ENCODE results near the gene CA10.

Gene CA10

DNA sequence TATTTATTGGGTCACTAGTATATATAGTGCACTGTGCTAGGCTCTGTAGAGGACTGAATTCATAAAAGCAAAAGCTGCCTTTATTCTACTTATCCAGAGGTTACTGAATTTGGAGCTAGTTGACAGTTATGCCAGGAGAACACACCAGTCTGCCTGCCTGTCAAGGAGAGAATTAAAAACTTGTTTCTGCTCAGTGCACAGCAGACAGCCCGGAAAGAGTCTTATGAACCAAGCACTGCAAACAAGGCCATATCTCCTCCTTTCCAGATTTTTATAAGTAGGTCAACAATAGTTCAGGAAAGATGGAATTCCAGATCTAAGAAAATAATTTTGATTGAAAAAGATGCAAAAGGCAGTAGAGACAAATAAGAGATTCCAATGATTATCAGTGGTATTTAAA is 267.8 kb downstream of the CA10 start:
- H3K27me3 ChIP-seq (replicated peaks; ENCODE audit: control insufficient read depth, insufficient read depth, low read length), result no peaks in the 10 kb centered on the region

DNA sequence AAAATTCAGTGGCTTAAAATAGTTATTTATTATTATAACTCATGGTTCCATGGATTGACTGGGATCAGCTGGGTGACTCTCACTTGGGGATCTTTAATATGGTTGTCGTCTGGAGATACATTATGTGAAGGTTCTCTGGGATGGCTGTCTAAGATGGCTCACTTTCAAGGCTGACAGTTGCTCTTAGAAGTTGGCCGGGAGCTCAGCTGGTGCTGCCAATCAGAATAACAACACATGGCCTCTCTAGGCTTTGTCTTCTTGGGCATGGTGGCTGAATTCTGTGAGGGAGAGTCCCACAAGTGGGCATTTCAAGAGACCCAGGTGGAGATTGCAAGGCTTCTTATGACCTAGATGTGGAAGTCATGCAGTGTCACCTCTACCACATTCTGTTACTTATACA is 269.7 kb downstream of the CA10 start:
- no peaks in the 10 kb centered on the region for H3K36me3 ChIP-seq (ENCODE audit: control insufficient read depth, insufficient read depth, low read length)
- no peaks in the 10 kb centered on the region for H3K27me3 ChIP-seq (replicated peaks; ENCODE audit: control insufficient read depth, insufficient read depth, low read length)
- DNase-seq (ENCODE audit: extremely low read depth, insufficient read length), result no peak
- no peak for TF ChIP-seq CTCF (IDR thresholded peaks at IDR 0.05; ENCODE audit: insufficient read depth, low read length, poor library complexity, severe bottlenecking)
- H3K4me3 ChIP-seq (replicated peaks; ENCODE audit: low read depth, low read length), result no peak overlapping the region

More for the DNA sequence above, 267.8 kb downstream of the CA10 start:
- TF ChIP-seq CTCF (IDR thresholded peaks at IDR 0.05; ENCODE audit: insufficient read depth, low read length, poor library complexity, severe bottlenecking), result no peak
- no peak for DNase-seq (ENCODE audit: extremely low read depth, insufficient read length)
- H3K4me3 ChIP-seq (replicated peaks; ENCODE audit: low read depth, low read length), result no peak overlapping the region
- no peaks in the 10 kb centered on the region for H3K36me3 ChIP-seq (ENCODE audit: control insufficient read depth, insufficient read depth, low read length)

DNA sequence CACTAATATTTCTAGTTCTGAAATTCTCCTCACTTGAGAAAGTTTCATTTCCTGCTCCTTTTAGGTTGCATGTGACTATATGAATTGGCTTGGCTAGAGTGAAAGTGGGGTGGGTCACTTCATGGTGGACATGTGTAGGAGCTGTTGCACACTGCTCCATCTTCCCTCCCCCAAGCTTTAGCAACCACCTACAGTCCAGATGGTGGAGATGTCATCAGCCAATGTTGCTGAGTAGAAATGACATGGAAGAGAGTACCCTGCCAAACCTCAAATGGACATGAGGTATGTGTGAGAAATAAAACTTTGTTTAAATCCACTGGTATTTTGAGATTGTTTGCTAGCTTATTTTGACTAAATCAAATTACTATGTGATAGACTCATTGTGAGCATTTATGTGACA is 281.5 kb downstream of the CA10 start:
- no peaks in the 10 kb centered on the region for H3K36me3 ChIP-seq (ENCODE audit: control insufficient read depth, insufficient read depth, low read length)
- DNase-seq (ENCODE audit: extremely low read depth, insufficient read length), result no peak
- no peak for TF ChIP-seq CTCF (IDR thresholded peaks at IDR 0.05; ENCODE audit: insufficient read depth, low read length, poor library complexity, severe bottlenecking)
- H3K4me3 ChIP-seq (replicated peaks; ENCODE audit: low read depth, low read length), result no peak overlapping the region
- no peaks in the 10 kb centered on the region for H3K27me3 ChIP-seq (replicated peaks; ENCODE audit: control insufficient read depth, insufficient read depth, low read length)

- Histone ChIP-seq H3K36me3 (ENCODE audit: control insufficient read depth, insufficient read depth, low read length) (no peaks in the 10 kb centered on the region), H3K4me3 (replicated peaks; ENCODE audit: low read depth, low read length) (no peak overlapping the region), H3K27me3 (replicated peaks; ENCODE audit: control insufficient read depth, insufficient read depth, low read length) (no peaks in the 10 kb centered on the region)
- no peak for TF ChIP-seq CTCF (IDR thresholded peaks at IDR 0.05; ENCODE audit: insufficient read depth, low read length, poor library complexity, severe bottlenecking)
- DNase-seq (ENCODE audit: extremely low read depth, insufficient read length), result no peak
Observed at GRCh38 chr17:51873302-51873701, 285.2 kb downstream of the CA10 start.

- no peak for TF ChIP-seq CTCF (IDR thresholded peaks at IDR 0.05; ENCODE audit: insufficient read depth, low read length, poor library complexity, severe bottlenecking)
- H3K4me3 ChIP-seq (replicated peaks; ENCODE audit: low read depth, low read length), result no peak overlapping the region
- DNase-seq (ENCODE audit: extremely low read depth, insufficient read length), result no peak
- no peaks in the 10 kb centered on the region for H3K27me3 ChIP-seq (replicated peaks; ENCODE audit: control insufficient read depth, insufficient read depth, low read length)
- no peaks in the 10 kb centered on the region for H3K36me3 ChIP-seq (ENCODE audit: control insufficient read depth, insufficient read depth, low read length)
Observed at GRCh38 chr17:51869387-51869786, 289.1 kb downstream of the CA10 start.

- no peak for DNase-seq (ENCODE audit: extremely low read depth, insufficient read length)
- H3K27me3 ChIP-seq (replicated peaks; ENCODE audit: control insufficient read depth, insufficient read depth, low read length), result no peaks in the 10 kb centered on the region
- no peak overlapping the region for H3K4me3 ChIP-seq (replicated peaks; ENCODE audit: low read depth, low read length)
- no peaks in the 10 kb centered on the region for H3K36me3 ChIP-seq (ENCODE audit: control insufficient read depth, insufficient read depth, low read length)
- TF ChIP-seq CTCF (IDR thresholded peaks at IDR 0.05; ENCODE audit: insufficient read depth, low read length, poor library complexity, severe bottlenecking), result peak; percentile 77
Observed at GRCh38 chr17:51860954-51861561, 297.5 kb downstream of the CA10 start.
